ENCODE data around the gene SKOR2.

Gene SKOR2

GRCh38 chr18:47174545-47175116, 76.8 kb downstream of the SKOR2 start:
- no peak for TF ChIP-seq CTCF (conservative IDR thresholded peaks at IDR 0.05; ENCODE audit: low read depth, low read length)
- DNase-seq (ENCODE audit: low read depth) = no peak
- H3K4me3 ChIP-seq (ENCODE audit: low read length) = peak overlapping the region; percentile 91

- DNase-seq (ENCODE audit: low read depth) = no peak
- no peak overlapping the region for H3K4me3 ChIP-seq (ENCODE audit: low read length)
- TF ChIP-seq CTCF (conservative IDR thresholded peaks at IDR 0.05; ENCODE audit: low read depth, low read length) = no peak
Measured at GRCh38 chr18:47172476-47172875, 79.0 kb downstream of the SKOR2 start.

GRCh38 chr18:47168913-47169312, 82.5 kb downstream of the SKOR2 start:
- DNase-seq (ENCODE audit: low read depth) = no peak
- no peak for TF ChIP-seq CTCF (conservative IDR thresholded peaks at IDR 0.05; ENCODE audit: low read depth, low read length)
- no peak overlapping the region for H3K4me3 ChIP-seq (ENCODE audit: low read length)

- TF ChIP-seq CTCF (conservative IDR thresholded peaks at IDR 0.05; ENCODE audit: low read depth, low read length) = no peak
- no peak for DNase-seq (ENCODE audit: low read depth)
- no peak overlapping the region for H3K4me3 ChIP-seq (ENCODE audit: low read length)
Measured at GRCh38 chr18:47168509-47168908, 83.0 kb downstream of the SKOR2 start.

GRCh38 chr18:47166294-47166693, 85.2 kb downstream of the SKOR2 start:
- TF ChIP-seq CTCF (conservative IDR thresholded peaks at IDR 0.05; ENCODE audit: low read depth, low read length) = no peak
- no peak for DNase-seq (ENCODE audit: low read depth)
- H3K4me3 ChIP-seq (ENCODE audit: low read length) = no peak overlapping the region

GRCh38 chr18:47163241-47163640, 88.2 kb downstream of the SKOR2 start:
- DNase-seq (ENCODE audit: low read depth) = no peak
- H3K4me3 ChIP-seq (ENCODE audit: low read length) = no peak overlapping the region

More at GRCh38 chr18:47163241-47163640, 88.2 kb downstream of the SKOR2 start:
- no peak for TF ChIP-seq CTCF (conservative IDR thresholded peaks at IDR 0.05; ENCODE audit: low read depth, low read length)

Data from retinal pigment epithelial cell (primary cell).